HEK293 (cell line): Measurements from ENCODE around the gene NAT16.
A peak's percentile ranks its signal among the peaks of the same experiment; 100 is the strongest.

Experiments
- CTCF ChIA-PET: fragments of 350-600 bp; formaldehyde crosslinking; extraction: SDS; loops from one replicate; lab custom pipeline; 2021; ENCODE audit warnings: antibody characterized with exemption; lab: Yijun Ruan, JAX
- POLR2A ChIA-PET: fragments of 300-600 bp; formaldehyde crosslinking; extraction: SDS; loops from one replicate; lab custom pipeline; 2020; ENCODE audit warnings: antibody characterized with exemption, inconsistent platforms; lab: Yijun Ruan, JAX
- H3K27ac ChIP-seq: fragments of 200-500 bp; sonication (Bioruptor generic); 2 replicates; pipeline ENCODE4 v1.5.1; 2014; ENCODE audit warnings: low read depth, low read length, control low read depth, inconsistent platforms; ENCODE audit errors: extremely low read depth
- H3K36me3 ChIP-seq, 2 experiments: fragments of 200-500 bp in 1 of 2; sonication (Bioruptor generic) in 1 of 2; 1 replicate in 1 of 2; 2 replicates in 1 of 2; pipeline ENCODE4 v1.5.1; 2014 to 2017; ENCODE audit warnings: inconsistent platforms in 2 of 2, low read length in 2 of 2; ENCODE audit not compliant: control insufficient read depth in 2 of 2, insufficient read depth in 1 of 2
- H3K4me1 ChIP-seq: fragments of 200-500 bp; sonication (Bioruptor generic); 2 replicates; pipeline ENCODE4 v1.5.1; 2014; ENCODE audit warnings: mild to moderate bottlenecking, low read length, inconsistent platforms; ENCODE audit not compliant: control insufficient read depth, insufficient read depth
- H3K4me3 ChIP-seq: 2 replicates; pipeline ENCODE4 v1.5.1; 2011; ENCODE audit warnings: low read depth, mild to moderate bottlenecking, control low read depth, low read length, moderate library complexity
- H3K9me3 ChIP-seq: fragments of 200-500 bp; sonication (Bioruptor generic); 2 replicates; pipeline ENCODE4 v1.5.1; 2014; ENCODE audit warnings: low read depth, low read length, inconsistent platforms; ENCODE audit not compliant: control insufficient read depth, insufficient read depth
- CTCF ChIP-seq: fragments of 450-650 bp; formaldehyde crosslinking; IDR thresholded peaks from 2 replicates; pipeline ENCODE4 v1.5.1; 2016; ENCODE audit warnings: missing biosample characterization, missing genetic modification characterization
- EGR2 ChIP-seq: fragments of 450-650 bp; formaldehyde crosslinking; IDR thresholded peaks from 2 replicates; pipeline ENCODE4 v1.5.1; 2016; ENCODE audit warnings: low read depth, missing biosample characterization, missing genetic modification characterization
- GFI1B ChIP-seq: fragments of 450-650 bp; formaldehyde crosslinking; IDR thresholded peaks from 2 replicates; pipeline ENCODE4 v1.5.1; 2016; ENCODE audit warnings: missing biosample characterization, missing genetic modification characterization
- IKZF3 ChIP-seq: fragments of 450-650 bp; IDR thresholded peaks from 2 replicates; pipeline ENCODE4 v1.5.0; 2018; ENCODE audit warnings: missing biosample characterization, mild to moderate bottlenecking, missing genetic modification characterization, moderate library complexity
- INSM2 ChIP-seq: fragments of 450-650 bp; formaldehyde crosslinking; IDR thresholded peaks from 2 replicates; pipeline ENCODE4 v1.5.1; 2016; ENCODE audit warnings: missing biosample characterization, missing genetic modification characterization
- KLF16 ChIP-seq: fragments of 450-650 bp; formaldehyde crosslinking; IDR thresholded peaks from 2 replicates; pipeline ENCODE4 v1.5.1; 2017; ENCODE audit warnings: missing biosample characterization, missing genetic modification characterization
- PRDM6 ChIP-seq: fragments of 450-650 bp; formaldehyde crosslinking; IDR thresholded peaks from 2 replicates; pipeline ENCODE4 v1.5.1; 2017; ENCODE audit warnings: missing biosample characterization, missing genetic modification characterization
- SALL2 ChIP-seq: fragments of 450-650 bp; formaldehyde crosslinking; IDR thresholded peaks from 2 replicates; pipeline ENCODE4 v1.5.0; 2017; ENCODE audit warnings: missing biosample characterization, mild to moderate bottlenecking, missing genetic modification characterization, borderline replicate concordance
- TCF7L2 ChIP-seq: IDR thresholded peaks from 2 replicates; pipeline ENCODE4 v1.6.1; 2011; ENCODE audit warnings: low read depth, mild to moderate bottlenecking, inconsistent platforms, low read length, moderate library complexity, borderline replicate concordance
- ZEB2 ChIP-seq: fragments of 450-650 bp; formaldehyde crosslinking; IDR thresholded peaks from 2 replicates; pipeline ENCODE4 v1.5.1; 2016; ENCODE audit warnings: missing biosample characterization, missing genetic modification characterization
- ZFHX2 ChIP-seq: fragments of 450-650 bp; formaldehyde crosslinking; conservative IDR thresholded peaks from 2 replicates; pipeline ENCODE4 v1.5.1; 2016; ENCODE audit warnings: missing biosample characterization, missing genetic modification characterization
- ZNF157 ChIP-seq: fragments of 450-650 bp; formaldehyde crosslinking; IDR thresholded peaks from 2 replicates; pipeline ENCODE4 v1.5.1; 2016; ENCODE audit warnings: missing biosample characterization, missing genetic modification characterization
- ZNF24 ChIP-seq: fragments of 450-650 bp; formaldehyde crosslinking; IDR thresholded peaks from 2 replicates; pipeline ENCODE4 v1.5.1; 2016; ENCODE audit warnings: missing biosample characterization, missing genetic modification characterization
- ZNF274 ChIP-seq, 2 experiments: fragments of 200-500 bp in 1 of 2; fragments of 450-650 bp in 1 of 2; sonication (Bioruptor generic) in 1 of 2; formaldehyde crosslinking in 1 of 2; IDR thresholded peaks; 2 replicates each; pipeline versions ENCODE4 v1.5.1 to v1.6.1; 2014 to 2016; ENCODE audit warnings: borderline replicate concordance in 1 of 2, inconsistent platforms in 1 of 2, low read length in 1 of 2, missing biosample characterization in 1 of 2, missing genetic modification characterization in 1 of 2
- ZNF350 ChIP-seq: fragments of 450-650 bp; formaldehyde crosslinking; IDR thresholded peaks from 2 replicates; pipeline ENCODE4 v1.5.0; 2017; ENCODE audit warnings: missing biosample characterization, mild to moderate bottlenecking, missing genetic modification characterization
- ZNF48 ChIP-seq: fragments of 450-650 bp; formaldehyde crosslinking; IDR thresholded peaks from 2 replicates; pipeline ENCODE4 v1.5.1; 2016; ENCODE audit warnings: missing biosample characterization, missing genetic modification characterization
- ZNF514 ChIP-seq: fragments of 450-650 bp; formaldehyde crosslinking; IDR thresholded peaks from 2 replicates; pipeline ENCODE4 v1.5.1; 2016; ENCODE audit warnings: missing biosample characterization, missing genetic modification characterization
- ZNF521 ChIP-seq: fragments of 450-650 bp; formaldehyde crosslinking; IDR thresholded peaks from 2 replicates; pipeline ENCODE4 v1.5.1; 2017; ENCODE audit warnings: missing biosample characterization, mild to moderate bottlenecking, missing genetic modification characterization
- ZNF626 ChIP-seq: fragments of 450-650 bp; sonication (Bioruptor Pico); formaldehyde crosslinking; IDR thresholded peaks from 2 replicates; pipeline ENCODE4 v1.5.1; 2018; ENCODE audit warnings: missing biosample characterization, missing genetic modification characterization, inconsistent platforms
- ZNF777 ChIP-seq: fragments of 450-650 bp; formaldehyde crosslinking; IDR thresholded peaks from 2 replicates; pipeline ENCODE4 v1.5.1; 2017; ENCODE audit warnings: missing biosample characterization, missing genetic modification characterization, borderline replicate concordance

The NAT16 gene

DNA sequence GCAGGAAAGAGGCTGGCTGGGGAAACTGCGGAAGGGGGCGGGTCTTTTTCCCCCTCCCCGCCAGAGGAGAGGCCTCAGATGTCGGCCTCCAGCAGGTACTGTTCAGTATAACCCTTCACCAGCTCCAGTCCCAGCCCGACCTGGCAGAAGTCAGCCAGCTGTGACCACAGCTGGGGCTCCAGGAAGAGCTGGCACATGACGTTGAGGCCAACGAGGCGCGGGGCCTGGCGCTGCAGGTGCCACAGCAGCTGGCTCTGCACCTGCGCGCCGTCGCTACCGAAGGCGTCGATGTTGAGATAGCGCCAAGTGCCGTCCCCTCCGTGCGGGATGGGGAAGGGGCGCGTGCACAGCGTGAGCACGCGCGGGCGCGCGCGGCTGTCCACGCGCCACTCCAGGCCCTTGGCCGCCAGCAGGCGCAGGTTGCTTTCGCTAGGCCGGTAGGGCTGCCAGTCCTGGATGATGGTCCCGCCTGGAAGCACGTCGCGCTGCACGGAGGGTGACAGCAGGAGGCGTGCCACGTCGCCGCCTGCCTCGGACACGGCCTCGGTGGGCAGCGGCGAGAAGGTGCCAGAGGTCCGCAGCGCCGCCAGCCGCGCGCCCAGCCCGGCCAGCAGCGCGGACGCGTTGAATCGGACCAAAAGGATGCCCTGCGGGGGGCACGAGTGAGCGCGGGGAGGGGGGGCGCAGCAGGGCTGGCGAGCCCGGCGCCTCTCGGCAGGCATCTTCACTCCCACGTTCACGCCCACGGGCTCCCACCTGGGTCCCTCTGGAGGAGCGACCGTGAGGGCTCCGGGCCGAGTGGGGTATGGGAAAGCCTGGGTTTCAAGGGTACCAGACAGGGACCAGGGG, 7.9 kb downstream of the NAT16 start (continued):
- TF ChIP-seq ZNF626 (tag by site-specific recombination) (no peak), SALL2 (tag by site-specific recombination) (no peak), CTCF (peak; percentile 77; the same call in 1 of the 2 replicates), ZNF350 (tag by site-specific recombination) (no peak), ZEB2 (tag by site-specific recombination) (no peak), ZNF777 (tag by site-specific recombination) (peak; percentile 66; the same call in 1 of the 2 replicates), ZNF274 (IDR thresholded peaks at IDR 0.05; ENCODE audit: low read length) (no peak), ZNF274 (tag by site-specific recombination; IDR thresholded peaks at IDR 0.05; ENCODE audit: borderline replicate concordance) (no peak), IKZF3 (tag by site-specific recombination) (0 out of 2 replicates have a peak, but pooled peaks have one; percentile 2), ZNF514 (tag by site-specific recombination) (no peak), ZNF157 (tag by site-specific recombination) (no peak), TCF7L2 (no peak), PRDM6 (tag by site-specific recombination) (no peak), ZNF24 (tag by site-specific recombination) (no peak)
- TF ChIP-seq, all 188 proteins: peak for 13

DNA sequence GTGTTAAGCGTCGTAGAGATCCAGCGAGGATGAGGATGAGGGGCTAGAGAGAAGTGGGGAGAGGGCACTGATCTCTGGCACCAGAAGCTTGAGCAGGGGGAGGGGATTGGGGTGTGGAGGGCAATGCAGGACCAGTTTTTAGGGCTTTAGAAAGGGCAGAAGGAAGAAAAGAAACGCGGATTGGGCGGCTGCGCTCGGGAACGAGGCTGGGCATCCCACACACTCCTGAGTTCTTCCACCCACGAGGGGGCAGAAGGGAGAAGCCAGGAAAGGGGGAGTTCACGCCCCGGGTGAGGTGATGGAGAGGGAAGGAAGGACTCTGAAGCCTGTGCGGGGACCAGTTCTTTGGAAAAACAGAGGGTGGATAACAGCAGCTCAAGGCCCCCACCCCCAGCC, 8.7 kb downstream of the NAT16 start:
- H3K27ac ChIP-seq, result no peak overlapping the region
- peaks cover 13% of the 10 kb centered on the region for H3K4me1 ChIP-seq
- no peaks in the 10 kb centered on the region for H3K9me3 ChIP-seq
- CTCF ChIA-PET, result interaction anchor here (0.6 to 2.7 kb wide), 10 partner anchors 9 to 1098 kb away, joined by 3 to 40 read pairs (median 4); no protein-coding TSS in a partner anchor
- POLR2A ChIA-PET, result no interaction called here
- no peaks in the 10 kb centered on the region for H3K36me3 ChIP-seq
- no peak for TF ChIP-seq INSM2 (tag by site-specific recombination)
- TF ChIP-seq GFI1B (tag by site-specific recombination), result no peak
- peak; percentile 38; the same call in 1 of the 2 replicates for TF ChIP-seq CTCF
- no peak for TF ChIP-seq ZNF521 (tag by site-specific recombination)
- TF ChIP-seq ZNF48, result no peak
- TF ChIP-seq IKZF3 (tag by site-specific recombination), result no peak
- peak; percentile 83 for TF ChIP-seq ZFHX2 (tag by site-specific recombination)
- peak; percentile 78 for TF ChIP-seq EGR2 (tag by site-specific recombination)
- no peak for TF ChIP-seq KLF16 (tag by site-specific recombination)
- no peak overlapping the region for H3K4me3 ChIP-seq
